Uterus (tissue), 2 donors: ENCODE data around the gene SHC2.

ENCODE experiments used
- POLR2A ChIP-seq, 2 donors: fragments of 450-650 bp; IDR thresholded peaks; one replicate each; pipeline ENCODE4 v1.6.1; 2016; ENCODE audit warnings: antibody characterized with exemption in 2 of 2, mild to moderate bottlenecking in 1 of 2, moderate library complexity in 1 of 2
- TF ChIP-seq, protein P1 (sequence below), 4 experiments: fragments of 200-600 bp in 2 of 4; fragments of 450-650 bp in 2 of 4; sonication (generic) in 2 of 4; IDR thresholded peaks; one replicate each; pipeline ENCODE4 v1.5.1; 2016 to 2019; ENCODE audit warnings: antibody characterized with exemption in 4 of 4, mild to moderate bottlenecking in 2 of 4, moderate library complexity in 1 of 4

DNA sequence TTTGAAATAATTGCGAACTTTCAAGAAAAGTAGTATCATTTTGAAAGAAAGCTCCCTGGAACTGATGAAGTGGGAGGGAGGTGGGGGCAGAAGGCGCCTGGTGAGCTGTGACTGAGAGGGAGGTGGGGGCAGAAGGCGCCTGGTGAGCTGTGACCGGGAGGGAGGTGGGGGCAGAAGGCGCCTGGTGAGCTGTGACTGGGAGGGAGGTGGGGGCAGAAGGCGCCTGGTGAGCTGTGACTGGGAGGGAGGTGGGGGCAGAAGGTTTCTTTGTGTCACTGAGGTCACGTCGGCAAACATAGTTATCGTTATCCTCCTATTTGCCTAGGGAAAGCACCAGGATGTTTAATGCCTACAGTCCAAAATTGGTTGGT, 76.0 kb downstream of the SHC2 start:
- TF ChIP-seq, protein P1, sequence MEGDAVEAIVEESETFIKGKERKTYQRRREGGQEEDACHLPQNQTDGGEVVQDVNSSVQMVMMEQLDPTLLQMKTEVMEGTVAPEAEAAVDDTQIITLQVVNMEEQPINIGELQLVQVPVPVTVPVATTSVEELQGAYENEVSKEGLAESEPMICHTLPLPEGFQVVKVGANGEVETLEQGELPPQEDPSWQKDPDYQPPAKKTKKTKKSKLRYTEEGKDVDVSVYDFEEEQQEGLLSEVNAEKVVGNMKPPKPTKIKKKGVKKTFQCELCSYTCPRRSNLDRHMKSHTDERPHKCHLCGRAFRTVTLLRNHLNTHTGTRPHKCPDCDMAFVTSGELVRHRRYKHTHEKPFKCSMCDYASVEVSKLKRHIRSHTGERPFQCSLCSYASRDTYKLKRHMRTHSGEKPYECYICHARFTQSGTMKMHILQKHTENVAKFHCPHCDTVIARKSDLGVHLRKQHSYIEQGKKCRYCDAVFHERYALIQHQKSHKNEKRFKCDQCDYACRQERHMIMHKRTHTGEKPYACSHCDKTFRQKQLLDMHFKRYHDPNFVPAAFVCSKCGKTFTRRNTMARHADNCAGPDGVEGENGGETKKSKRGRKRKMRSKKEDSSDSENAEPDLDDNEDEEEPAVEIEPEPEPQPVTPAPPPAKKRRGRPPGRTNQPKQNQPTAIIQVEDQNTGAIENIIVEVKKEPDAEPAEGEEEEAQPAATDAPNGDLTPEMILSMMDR (IDR thresholded peaks at IDR 0.05), result no peak
- TF ChIP-seq POLR2A (IDR thresholded peaks at IDR 0.05), result no peak
